ENCODE measurements around the gene STMN1. TPM values are rescaled to one million over a fixed set of nuclear protein-coding genes. Genes with fewer than 3 reads are reported as not detected.

Gene STMN1
- polyA plus RNA-seq, 3 donors: 9.8 to 46.1 (median 23.4) TPM

DNA sequence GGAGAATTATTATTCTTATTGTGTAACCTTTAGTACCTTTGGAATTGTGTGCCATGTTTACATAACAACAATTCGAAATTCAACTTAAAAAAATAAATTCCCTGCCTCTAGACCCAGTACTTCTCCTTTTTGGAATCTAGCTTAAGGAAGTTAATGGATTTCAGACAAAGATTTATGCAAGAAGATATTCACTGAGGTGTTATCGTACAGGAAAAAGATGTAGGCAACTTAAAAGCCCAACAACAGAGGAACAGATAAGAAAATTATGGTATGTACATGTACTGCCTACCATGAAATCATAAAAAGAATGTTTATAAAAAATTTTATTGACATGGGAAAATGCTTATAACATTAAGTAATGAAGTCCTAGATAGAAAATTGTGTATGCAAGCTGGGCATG is 18.2 kb upstream of the STMN1 start:
- 48 to 81% (median 59%) methylated on average over 2 of the region's 2 CpGs for WGBS, 3 donors
- H3K27ac ChIP-seq (ENCODE audit: low read depth, low read length): no peak overlapping the region

DNA sequence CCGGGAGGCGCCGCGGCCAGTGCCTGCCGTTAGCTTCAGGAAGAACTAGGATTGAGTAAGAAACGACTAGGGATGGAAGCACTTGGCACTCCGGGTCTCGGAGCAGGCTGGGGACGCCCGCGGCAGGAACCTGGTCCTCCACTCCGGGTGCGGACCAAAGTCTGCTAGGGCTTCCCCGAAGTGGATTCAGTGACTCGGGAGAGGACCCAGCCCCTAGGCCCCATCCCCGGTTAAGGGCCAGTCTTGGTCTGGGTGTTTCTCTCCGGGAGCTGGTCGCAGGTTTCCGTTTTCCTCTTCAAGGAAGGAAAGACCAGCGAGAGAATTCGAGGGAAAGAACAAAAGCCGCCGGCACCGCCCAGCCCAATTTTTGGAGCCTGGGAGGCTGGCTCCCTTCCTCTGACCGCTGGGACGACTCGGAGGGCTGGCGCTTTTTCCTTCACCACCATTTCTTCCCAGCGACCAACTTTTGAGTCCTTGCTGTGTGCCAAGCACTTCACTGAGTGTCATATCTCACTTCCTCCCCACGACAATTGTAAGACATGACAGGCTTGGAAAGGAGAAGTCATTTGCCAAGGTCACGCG is 16.8 kb upstream of the STMN1 start:
- 1% methylated on average over 32 of the region's 32 CpGs for WGBS, 3 donors
- H3K27ac ChIP-seq (ENCODE audit: low read depth, low read length): no peak overlapping the region

DNA sequence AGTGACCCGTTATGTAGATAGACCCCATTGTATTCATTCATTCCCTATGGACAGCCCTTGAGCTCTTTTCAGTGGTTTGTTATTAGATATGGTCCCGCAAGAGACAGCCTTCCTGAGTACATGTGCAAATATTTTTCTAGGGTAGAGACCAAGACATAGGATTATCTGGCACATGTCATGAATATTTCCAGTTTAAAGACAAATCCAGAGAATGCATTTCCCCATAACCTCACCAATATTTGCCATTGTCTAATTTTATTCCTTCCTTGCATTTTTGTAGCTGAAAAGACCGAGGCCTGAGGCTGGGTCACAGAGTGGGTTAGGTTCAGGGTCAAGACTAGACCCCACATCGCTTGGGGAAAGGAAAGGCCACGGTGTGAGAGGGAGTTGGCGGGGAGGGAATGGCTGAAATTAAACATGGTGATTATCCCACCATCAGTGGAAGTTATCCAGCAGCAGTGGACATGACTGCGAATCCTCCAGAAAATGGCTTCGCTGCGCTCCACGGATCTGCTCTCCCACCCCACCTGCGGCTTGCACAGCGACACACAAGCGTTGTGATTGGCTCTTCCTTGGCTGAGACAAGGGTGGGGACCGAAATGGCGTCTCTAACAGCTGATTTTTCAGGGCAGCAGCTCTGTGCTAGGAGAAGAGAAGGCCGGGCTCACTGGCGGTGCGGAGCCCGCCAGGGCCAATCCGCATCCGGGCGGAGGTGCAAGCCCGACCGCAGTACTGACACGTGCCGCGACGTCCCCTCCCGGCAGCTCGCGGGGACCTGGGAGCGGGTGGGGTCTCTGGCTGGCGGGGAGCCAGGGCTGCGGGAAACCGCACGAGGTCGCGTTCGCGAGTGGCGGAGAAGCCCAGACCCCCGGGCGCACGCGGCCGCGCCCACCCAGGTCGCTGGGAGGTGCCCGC is 16.1 kb upstream of the STMN1 start:
- no peak overlapping the region for H3K27ac ChIP-seq (ENCODE audit: low read depth, low read length)
- 9 to 13% (median 9%) methylated on average over 40 to 49 of the region's 49 CpGs for WGBS, 3 donors

DNA sequence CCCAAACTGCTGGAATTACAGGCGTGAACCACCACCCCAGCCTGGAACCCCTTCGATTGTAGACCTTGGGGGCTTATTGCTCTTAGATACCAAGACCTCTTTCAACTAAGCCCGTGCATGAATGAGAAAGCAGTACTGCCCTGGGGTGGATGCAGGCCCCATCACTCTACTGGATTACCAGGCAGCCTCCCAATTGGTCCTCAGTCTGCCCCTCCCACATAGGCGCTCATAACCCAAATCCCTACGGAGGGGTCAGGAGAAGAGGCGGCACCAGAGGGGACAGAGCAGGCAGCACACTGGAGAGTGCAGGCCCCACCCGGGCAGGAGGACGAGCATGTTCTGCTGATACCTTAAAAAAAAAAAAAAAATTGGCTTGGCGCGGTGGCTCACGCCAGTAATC is 12.4 kb upstream of the STMN1 start:
- 85 to 96% (median 93%) methylated on average over 11 of the region's 11 CpGs for WGBS, 3 donors
- H3K27ac ChIP-seq (ENCODE audit: low read depth, low read length): no peak overlapping the region

DNA sequence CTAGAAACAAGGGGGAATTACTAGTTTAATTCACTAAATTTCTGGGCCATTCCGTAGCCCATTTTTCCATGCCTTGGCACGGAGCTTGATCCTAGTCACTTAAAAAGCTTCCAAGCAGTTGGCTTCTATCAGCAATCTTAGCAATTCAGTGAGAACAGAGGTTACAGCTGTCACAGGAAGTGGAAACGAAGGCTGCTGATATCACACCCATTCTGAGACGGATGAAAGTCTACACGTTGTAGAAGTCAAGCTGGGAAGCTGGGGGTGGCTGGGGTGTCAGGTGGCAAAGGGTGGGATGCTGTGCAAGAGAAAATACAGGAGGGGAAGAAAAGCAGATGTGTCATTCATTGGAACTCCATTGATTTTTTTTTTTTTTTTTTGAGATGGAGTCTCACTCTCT is 11.8 kb upstream of the STMN1 start:
- 25 to 56% (median 33%) methylated on average over 5 of the region's 5 CpGs for WGBS, 3 donors
- H3K27ac ChIP-seq (ENCODE audit: low read depth, low read length): no peak overlapping the region

DNA sequence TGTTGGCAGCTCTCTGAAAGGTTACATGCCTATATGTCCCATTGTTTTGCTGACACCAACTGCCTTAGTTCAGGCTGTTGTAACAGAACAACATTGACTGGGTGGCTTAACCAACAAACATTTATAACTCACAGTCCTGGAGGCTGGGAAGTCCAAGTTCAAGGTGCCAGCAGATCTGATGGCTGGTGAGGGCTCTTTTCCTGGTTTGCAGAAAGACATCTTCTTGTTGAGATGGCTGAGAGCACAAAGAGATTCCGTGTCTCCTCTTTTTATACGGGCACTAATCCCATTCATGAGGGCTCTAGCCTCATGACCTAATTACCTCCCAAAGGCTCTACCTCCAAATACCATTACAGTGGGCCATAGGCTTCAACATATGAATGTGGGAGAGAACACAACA is 10.2 kb upstream of the STMN1 start:
- WGBS, 3 donors: 96 to 99% (median 98%) methylated on average over 2 of the region's 2 CpGs
- H3K27ac ChIP-seq (ENCODE audit: low read depth, low read length): no peak overlapping the region

DNA sequence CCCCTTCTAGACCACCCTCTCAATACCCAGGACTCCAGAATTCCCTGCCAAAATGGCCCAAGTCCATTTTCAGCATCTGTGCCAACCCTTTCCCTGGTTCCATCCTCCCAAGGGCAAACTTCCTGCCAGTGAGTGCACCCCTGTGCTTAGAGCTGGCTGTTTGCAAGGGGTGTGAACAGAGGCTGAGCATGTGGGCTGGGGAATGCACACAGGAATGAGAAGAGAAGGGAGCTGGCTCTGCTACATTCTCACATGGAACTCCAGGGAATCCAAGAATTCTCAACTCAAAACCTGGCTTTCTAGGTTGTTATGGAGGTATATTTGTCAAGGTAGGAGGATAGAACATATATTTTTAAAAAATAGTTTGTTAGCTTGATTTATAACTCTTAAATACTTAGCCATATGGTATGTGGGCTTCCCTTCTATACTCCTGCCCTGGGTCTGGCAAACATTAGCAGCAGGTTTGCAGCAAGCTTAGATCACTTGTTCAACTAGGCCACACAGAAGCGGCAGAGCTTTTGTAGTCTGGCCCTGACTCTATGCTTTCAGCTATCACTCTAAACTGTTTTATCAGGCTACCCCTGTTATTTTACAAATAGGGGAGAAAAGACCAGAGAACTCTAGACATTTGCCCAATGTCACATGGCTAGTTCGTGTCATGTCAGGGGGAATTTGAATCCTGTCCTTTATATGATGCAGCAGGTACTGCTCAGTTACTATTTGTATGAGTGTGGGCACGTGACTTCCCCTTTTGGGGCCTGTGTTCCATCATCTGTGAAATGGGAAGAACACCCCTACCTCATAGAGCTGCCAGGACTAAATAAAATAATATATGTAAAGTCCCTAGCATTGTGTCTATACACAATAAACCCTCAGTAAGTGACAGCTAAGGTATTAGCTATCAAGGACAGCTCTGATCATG is 8.1 kb upstream of the STMN1 start:
- H3K27ac ChIP-seq (ENCODE audit: low read depth, low read length): no peak overlapping the region
- 85 to 91% (median 91%) methylated on average over 3 of the region's 3 CpGs for WGBS, 3 donors

DNA sequence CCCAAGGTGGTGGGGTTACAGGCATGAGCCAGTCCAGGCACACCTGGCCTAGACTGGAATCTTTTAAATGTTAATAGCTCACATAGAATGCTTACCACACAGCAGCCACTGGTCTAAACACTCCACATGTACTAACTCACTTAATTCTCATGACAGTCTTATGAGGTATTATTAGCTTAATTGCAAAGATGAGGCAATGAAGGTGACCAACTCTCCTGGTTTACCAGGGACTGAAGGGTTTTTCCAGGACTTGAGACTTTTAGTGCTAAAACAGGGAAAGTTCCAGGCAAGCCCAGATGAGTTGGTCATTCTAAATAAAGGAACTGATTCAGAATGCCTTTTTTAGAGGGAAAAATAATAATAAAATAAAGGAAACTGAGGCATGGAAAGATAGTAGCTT is 7.0 kb upstream of the STMN1 start:
- H3K27ac ChIP-seq (ENCODE audit: low read depth, low read length): no peak overlapping the region

DNA sequence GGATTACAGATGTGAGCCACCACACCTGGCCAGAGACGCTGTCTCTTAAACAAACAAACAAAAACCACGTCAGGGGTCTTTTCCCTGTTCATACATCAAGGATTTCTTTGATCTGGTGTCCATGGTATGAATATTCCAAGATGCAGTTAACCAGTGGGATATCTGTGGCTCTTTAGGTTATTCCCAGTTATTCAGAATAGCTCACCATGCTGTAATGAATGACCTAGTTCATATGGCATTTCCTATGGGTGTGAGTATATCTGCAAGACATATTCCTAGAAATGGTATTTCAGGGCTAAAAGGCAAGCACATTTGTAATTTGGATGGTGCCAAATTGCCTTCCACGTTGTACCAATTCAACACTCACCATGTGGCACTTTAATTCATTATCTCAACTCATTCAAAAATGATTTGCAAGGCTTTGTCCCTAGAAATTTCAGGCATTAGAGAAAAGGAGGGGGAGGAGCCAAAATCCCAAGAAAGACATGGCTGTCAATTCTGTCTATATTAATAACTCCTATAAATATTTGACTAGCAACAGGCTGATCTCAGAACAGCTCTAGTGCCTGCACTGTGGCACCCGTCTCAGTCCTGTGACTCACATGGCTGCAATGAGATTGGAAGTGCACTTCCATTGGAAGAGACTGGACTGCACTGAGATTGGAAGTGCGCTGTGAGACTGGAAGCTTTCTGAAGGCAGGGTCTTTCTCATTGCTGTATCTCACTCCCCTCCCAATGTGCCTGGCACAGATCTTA is 6.0 kb upstream of the STMN1 start:
- H3K27ac ChIP-seq (ENCODE audit: low read depth, low read length): no peak overlapping the region
- WGBS, 3 donors: 69 to 84% (median 82%) methylated on average over 5 of the region's 5 CpGs

DNA sequence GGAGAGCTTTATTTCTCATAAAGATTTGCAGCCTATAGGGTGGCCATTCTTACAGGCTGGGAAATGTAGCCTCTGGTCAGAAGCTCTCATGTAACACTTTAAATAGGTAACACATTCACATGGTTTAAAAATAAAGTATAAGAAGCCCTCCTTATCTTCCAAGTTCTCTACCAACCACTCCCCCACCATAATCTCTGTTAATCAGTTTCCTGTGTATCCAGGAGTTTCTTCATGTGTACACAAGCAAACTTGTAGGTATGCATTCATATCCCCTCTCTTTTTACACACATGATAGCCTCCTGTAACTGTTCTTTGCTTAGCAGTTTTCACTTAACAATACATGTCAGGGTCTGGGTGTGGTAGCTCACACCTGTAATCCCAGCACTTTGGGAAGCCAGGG is 4.9 kb upstream of the STMN1 start:
- no peak overlapping the region for H3K27ac ChIP-seq (ENCODE audit: low read depth, low read length)

DNA sequence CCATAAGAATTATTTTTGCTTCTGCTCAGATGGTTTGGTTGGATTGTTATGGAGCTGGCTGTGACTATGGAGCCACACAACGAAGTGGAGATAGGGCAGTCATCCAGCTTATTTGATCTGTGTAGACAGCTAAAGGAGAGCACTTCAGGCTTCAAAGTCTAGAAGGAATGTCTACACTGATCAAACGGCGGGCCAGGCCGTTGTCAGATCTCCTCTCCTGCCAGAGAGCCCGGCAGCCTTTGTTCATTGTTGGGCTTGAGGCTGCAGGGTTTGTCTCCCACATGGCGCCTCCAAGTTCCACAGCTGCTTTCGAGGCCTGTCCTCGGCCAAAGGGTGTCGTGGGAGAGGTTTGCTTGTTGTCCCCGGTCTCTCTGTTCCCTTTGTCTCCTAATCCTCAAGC is 2.8 kb upstream of the STMN1 start:
- H3K27ac ChIP-seq (ENCODE audit: low read depth, low read length): no peak overlapping the region
- 52 to 77% (median 62%) methylated on average over 10 of the region's 10 CpGs for WGBS, 3 donors

DNA sequence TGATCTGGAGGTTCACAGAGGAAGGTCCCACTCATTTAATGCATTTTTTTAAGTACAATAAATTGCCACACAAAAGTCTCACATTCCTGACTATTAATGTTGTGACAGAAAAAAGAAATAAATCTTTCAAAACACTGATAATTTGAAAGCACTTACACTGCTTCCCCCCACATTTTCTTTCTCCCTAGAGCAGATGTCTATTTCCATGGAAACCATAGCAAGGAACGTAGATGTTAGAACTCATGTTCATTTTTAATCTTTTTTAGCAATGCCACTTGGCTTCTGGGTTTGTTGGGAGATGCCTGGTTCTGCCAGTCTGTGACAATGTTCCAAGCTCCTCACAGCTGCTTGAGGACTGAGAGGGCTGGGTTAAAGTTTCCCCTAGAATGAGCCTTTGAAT is 1.9 kb upstream of the STMN1 start:
- WGBS, 3 donors: 67 to 77% (median 75%) methylated on average over 1 of the region's 1 CpG
- no peak overlapping the region for H3K27ac ChIP-seq (ENCODE audit: low read depth, low read length)

DNA sequence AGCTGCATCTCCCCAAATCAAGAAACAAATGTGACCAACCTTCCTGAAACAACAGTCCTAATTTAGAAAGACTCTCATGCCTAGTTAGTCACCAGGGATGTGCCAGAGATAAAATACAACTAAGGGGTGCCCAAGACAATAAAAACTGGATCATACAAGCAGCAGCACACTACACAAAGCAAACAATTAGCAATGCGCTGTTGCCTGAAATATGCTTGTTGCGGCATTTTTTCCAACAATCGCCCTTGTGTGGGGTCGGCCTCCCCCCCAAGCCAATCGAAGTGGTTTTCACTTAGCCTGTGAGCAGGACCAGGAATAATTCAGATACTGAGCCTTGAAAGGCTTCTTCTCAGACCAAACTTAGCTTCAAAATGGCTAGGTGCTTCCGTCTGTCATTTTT is 1.4 kb upstream of the STMN1 start:
- no peak overlapping the region for H3K27ac ChIP-seq (ENCODE audit: low read depth, low read length)
- WGBS, 3 donors: 87 to 93% (median 91%) methylated on average over 6 of the region's 6 CpGs

DNA sequence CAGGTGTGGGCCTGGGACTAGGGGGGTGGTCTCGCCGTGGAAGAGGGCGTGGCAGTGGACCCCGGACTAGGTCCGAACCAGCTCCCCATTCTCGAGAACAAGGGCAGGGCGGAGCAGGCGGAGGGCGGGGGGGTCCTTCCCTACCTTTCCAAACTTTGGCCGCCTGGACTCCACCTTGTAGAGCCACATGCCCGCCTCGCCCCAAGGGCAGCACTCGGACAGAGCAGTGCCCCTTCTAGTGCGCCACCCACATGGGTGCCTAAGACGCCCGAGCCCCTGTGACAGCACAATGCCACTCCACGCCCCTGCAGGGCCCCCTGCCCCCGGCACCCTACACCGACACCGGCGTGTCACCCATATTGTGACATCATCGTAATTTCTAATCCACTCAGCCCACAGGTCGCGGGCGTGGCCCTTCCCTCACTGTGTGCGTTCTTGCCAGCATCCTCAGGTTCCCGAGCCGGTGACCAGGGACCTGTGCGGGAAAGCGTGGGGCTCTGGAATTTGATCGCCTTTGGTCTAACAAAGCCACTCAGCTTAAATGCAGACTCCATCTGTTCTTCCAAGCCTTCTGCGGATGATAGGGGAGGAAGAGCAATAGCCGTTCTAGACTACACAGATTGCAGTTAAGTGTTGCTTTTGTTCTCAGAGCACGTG is 553 bp upstream of the STMN1 start:
- H3K27ac ChIP-seq (ENCODE audit: low read depth, low read length): no peak overlapping the region
- WGBS, 3 donors: 6 to 23% (median 18%) methylated on average over 34 of the region's 34 CpGs

DNA sequence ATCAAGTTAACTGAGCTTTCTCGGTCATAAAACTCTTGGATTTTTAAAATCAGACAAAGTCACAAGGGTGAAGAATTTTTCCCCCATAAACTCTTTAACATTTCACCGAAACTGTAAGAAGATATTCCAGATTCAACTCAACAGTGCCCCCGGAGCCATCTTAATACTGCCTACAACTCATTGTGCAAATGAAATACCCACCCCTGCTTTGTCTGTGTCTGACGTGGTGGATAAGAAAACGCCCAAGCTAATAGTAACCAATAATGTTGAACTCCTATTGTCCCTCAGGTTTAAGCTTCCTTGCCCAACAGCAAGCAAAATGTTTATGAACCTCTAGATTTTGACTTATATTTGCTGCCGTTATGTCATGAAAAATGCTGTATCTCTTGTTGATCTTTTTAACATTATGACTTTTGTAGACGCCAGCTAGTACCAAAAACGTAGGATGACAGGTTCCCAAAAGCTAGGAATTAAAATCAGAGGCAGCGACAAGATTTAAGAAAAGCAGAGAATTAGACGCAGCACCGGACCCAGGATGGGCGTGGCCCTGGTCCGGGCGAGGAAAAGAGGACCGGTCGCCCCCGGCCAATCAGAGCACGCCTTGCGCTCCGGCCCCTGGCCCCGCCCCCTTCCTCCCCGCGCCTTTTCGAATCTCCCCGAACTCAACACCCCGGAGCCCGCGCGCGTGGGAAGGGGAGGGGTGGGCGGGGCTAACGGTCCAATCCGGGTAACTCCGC is 1.1 kb downstream of the STMN1 start:
- 0 to 3% (median 1%) methylated on average over 28 to 34 of the region's 34 CpGs for WGBS, 3 donors

DNA sequence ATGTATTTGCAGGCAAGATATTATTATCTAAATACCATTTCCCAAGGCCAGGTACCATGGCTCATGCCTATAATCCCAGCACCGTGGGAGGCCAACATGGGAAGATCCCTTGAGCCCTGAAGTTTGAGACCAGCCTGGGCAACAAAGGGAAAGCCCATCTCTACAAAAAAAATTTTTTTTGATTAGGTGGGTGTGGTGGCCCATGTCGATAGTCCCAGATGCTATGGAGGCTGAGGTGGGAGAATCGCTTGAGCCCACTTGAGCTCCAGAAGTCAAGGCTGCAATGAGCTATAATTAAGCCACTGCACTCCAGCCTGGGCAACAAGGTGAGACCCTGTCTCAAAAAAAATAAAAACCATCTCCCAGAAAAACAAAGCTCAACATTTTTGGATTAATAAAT is 2.2 kb downstream of the STMN1 start:
- H3K27ac ChIP-seq (ENCODE audit: low read depth, low read length): no peak overlapping the region
- 78 to 82% (median 80%) methylated on average over 3 of the region's 3 CpGs for WGBS, 3 donors

More for the DNA sequence above, 1.1 kb downstream of the STMN1 start:
- H3K27ac ChIP-seq (ENCODE audit: low read depth, low read length): no peak overlapping the region

DNA sequence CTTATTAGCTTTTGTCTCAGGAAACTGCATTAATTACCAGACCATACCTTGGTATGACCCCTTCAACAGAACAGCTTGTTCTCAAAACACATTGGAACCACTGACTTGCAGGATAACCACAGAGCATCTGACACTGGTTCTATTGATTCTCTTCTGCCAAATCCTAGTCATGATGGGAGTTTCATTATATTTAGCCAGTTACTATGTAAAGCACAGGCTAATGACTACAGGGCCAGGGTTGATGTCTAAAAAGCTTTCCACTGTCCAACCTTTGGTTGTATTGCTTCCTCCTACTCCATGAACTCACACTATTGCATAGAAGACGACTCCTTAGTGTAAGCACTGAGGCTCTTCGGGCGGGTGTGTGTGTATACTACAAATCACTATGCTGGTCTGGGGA is 3.8 kb downstream of the STMN1 start:
- 82 to 94% (median 88%) methylated on average over 3 of the region's 3 CpGs for WGBS, 3 donors
- H3K27ac ChIP-seq (ENCODE audit: low read depth, low read length): no peak overlapping the region

Data from adipose tissue (tissue), 3 donors.